ENCODE data around the gene WDFY3. TPM values are rescaled to one million over a fixed set of nuclear protein-coding genes. Genes with fewer than 3 reads are reported as not detected.

Gene WDFY3
- total and polyA plus RNA-seq, 2 of the 4 experiments (the other 2 are of a cell fraction): 12.5 to 58.1 TPM

DNA sequence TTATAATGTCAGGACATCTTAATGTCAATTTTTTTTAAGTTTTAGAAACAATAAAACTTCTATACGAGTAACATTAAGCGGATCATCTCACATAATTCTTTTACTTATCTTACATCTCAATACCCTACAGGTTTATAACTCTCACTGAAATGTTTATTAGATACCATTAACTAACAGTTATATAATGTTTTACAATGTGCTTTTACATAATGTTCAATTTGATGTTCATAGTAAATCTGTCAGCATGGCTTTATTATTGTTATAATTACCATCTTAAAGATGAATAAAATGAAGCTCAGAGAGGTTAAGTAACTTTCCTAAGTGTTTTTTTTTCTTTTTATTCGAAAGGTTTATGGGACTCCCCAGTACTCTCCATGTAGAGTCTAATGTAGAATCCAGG is 33.9 kb upstream of the WDFY3 start:
- Histone ChIP-seq H3K4me1 (ENCODE audit: control insufficient read depth, insufficient read depth, low read length) (peaks cover 3% of the 10 kb centered on the region; the same call in 1 of the 2 replicates), H3K36me3 (ENCODE audit: control insufficient read depth, insufficient read depth, low read length) (no peaks in the 10 kb centered on the region), H2BK5ac (ENCODE audit: low read depth, low read length, poor library complexity, severe bottlenecking) (no peak overlapping the region), H4K8ac (ENCODE audit: low read depth in 2 of 2, low read length in 2 of 2) (no peak overlapping the region), H2BK120ac (ENCODE audit: low read depth, low read length) (no peak overlapping the region), H2AFZ (replicated peaks; ENCODE audit: low read length, poor library complexity) (no peak overlapping the region), H3K4me3 (ENCODE audit: insufficient read depth, low read depth, low read length) (no peak overlapping the region), H4K91ac (ENCODE audit: insufficient read depth, low read depth, low read length) (no peak overlapping the region), H3K23ac (ENCODE audit: low read depth, low read length) (no peak overlapping the region), H3K27ac (ENCODE audit: insufficient read depth, low read length) (no peak overlapping the region), H3K56ac (ENCODE audit: extremely low read depth, insufficient read depth, low read length) (no peak overlapping the region), H3K9me1 (ENCODE audit: insufficient read depth, low read length) (no peaks in the 10 kb centered on the region), H3K9me3 (ENCODE audit: control insufficient read depth, insufficient read depth, low read length) (no peaks in the 10 kb centered on the region), H3K27me3 (ENCODE audit: control insufficient read depth, insufficient read depth, low read length) (no peaks in the 10 kb centered on the region), H2AK5ac (ENCODE audit: low read depth, low read length) (no peak overlapping the region), H3K4ac (ENCODE audit: low read depth, low read length) (no peak overlapping the region), H2AK9ac (replicated peaks; ENCODE audit: low read depth, low read length, poor library complexity) (no peak overlapping the region), H3K4me2 (ENCODE audit: low read depth, low read length) (no peak overlapping the region), H4K5ac (ENCODE audit: low read depth, low read length) (no peak overlapping the region), H3K79me1 (ENCODE audit: low read depth in 1 of 2, low read length in 2 of 2) (no peaks in the 10 kb centered on the region), H2BK15ac (ENCODE audit: low read depth, low read length) (no peak overlapping the region), H4K20me1 (ENCODE audit: insufficient read depth, low read length) (no peaks in the 10 kb centered on the region), H2BK20ac (ENCODE audit: low read depth, low read length) (no peak overlapping the region), H3K18ac (ENCODE audit: low read depth, low read length) (no peak overlapping the region), H3K14ac (replicated peaks; ENCODE audit: low read depth, low read length) (no peak overlapping the region), H3K9ac (ENCODE audit: low read depth, low read length) (no peak overlapping the region)
- BruUV-seq (replicated peaks): no TSS peak
- POLR2A ChIA-PET (ENCODE audit: unreplicated experiment): no interaction called here
- dilution Hi-C loops (cut with HindIII; ENCODE audit: low sequenced_read_pairs, unreplicated experiment) (no loop called here), in situ Hi-C loops (cut with MboI; ENCODE audit: low sequenced_read_pairs) (no loop called here), intact Hi-C loops (cut with micrococcal nuclease) (no loop called here)
- TF ChIP-seq RAD21 (IDR thresholded peaks at IDR 0.05; ENCODE audit: low read length) (no peak), POLR2A (IDR thresholded peaks at IDR 0.05; ENCODE audit: low read depth, low read length) (no peak), CEBPB (IDR thresholded peaks at IDR 0.05; ENCODE audit: low read depth, low read length) (no peak), RFX5 (IDR thresholded peaks at IDR 0.05; ENCODE audit: low read depth, low read length) (no peak), RCOR1 (IDR thresholded peaks at IDR 0.05; ENCODE audit: insufficient replicate concordance, low read length) (no peak), FOS (IDR thresholded peaks at IDR 0.05; ENCODE audit: low read depth, low read length) (no peak), CTCF (conservative IDR thresholded peaks at IDR 0.05; ENCODE audit: low read depth, low read length) (no peak), NFE2L2 (IDR thresholded peaks at IDR 0.05; ENCODE audit: low read depth, low read length) (no peak), MAFK (IDR thresholded peaks at IDR 0.05; ENCODE audit: low read depth, low read length) (no peak)
- TF ChIP-seq, protein P1, sequence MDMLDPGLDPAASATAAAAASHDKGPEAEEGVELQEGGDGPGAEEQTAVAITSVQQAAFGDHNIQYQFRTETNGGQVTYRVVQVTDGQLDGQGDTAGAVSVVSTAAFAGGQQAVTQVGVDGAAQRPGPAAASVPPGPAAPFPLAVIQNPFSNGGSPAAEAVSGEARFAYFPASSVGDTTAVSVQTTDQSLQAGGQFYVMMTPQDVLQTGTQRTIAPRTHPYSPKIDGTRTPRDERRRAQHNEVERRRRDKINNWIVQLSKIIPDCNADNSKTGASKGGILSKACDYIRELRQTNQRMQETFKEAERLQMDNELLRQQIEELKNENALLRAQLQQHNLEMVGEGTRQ (IDR thresholded peaks at IDR 0.05; ENCODE audit: low read depth, low read length): no peak
- CTCF ChIA-PET: no interaction called here
- no CpG with 5 or more reads among the region's 3 CpGs for WGBS, 2 experiments (ENCODE audit: extremely low coverage in 2 of 2, insufficient read length in 1 of 2)
- ATAC-seq (ENCODE audit: low read depth): no peak
- DNase-seq: no peak
